HG03460 (cell line): ENCODE measurements around the gene FSIP2.

Source experiments
- ATAC-seq: cut with Tn5 transposase; IDR thresholded peaks from one replicate; pipeline ENCODE4 v1.9.1; 2021; ENCODE audit not compliant: unreplicated experiment

Gene FSIP2

GRCh38 chr2:185738679-185739472 is at the start of gene FSIP2:
TSS of gene FSIP2 (plus strand) at chr2:185738804. CDS start at chr2:185738895, 91 bp downstream.
- ATAC-seq: peak; percentile 97

GRCh38 chr2:185689906-185690539 is 48.6 kb upstream of the FSIP2 start:
- ATAC-seq: no peak

GRCh38 chr2:185695711-185696235 is 42.8 kb upstream of the FSIP2 start:
- no peak for ATAC-seq

- no peak for ATAC-seq
These were observed 37.7 kb upstream of the FSIP2 start for GRCh38 chr2:185700883-185701282.

- no peak for ATAC-seq
These were observed 3.9 kb upstream of the FSIP2 start for GRCh38 chr2:185734658-185735057.

- no peak for ATAC-seq
These were observed 2.4 kb upstream of the FSIP2 start for GRCh38 chr2:185736210-185736609.

GRCh38 chr2:185745864-185746859 is 7.6 kb downstream of the FSIP2 start:
- ATAC-seq: no peak

GRCh38 chr2:185757356-185757755 is 18.8 kb downstream of the FSIP2 start:
- ATAC-seq: no peak

- no peak for ATAC-seq
These were observed 32.8 kb downstream of the FSIP2 start for GRCh38 chr2:185771396-185771795.

- no peak for ATAC-seq
These were observed 42.3 kb downstream of the FSIP2 start for GRCh38 chr2:185780890-185781289.

GRCh38 chr2:185782223-185782769 is 43.7 kb downstream of the FSIP2 start:
- ATAC-seq: no peak

- no peak for ATAC-seq
These were observed 46.6 kb downstream of the FSIP2 start for GRCh38 chr2:185785156-185785555.

GRCh38 chr2:185785851-185786473 is 47.4 kb downstream of the FSIP2 start:
- ATAC-seq: peak; percentile 62

- no peak for ATAC-seq
These were observed 48.9 kb downstream of the FSIP2 start for GRCh38 chr2:185787227-185788145.

GRCh38 chr2:185790361-185790760 is 51.8 kb downstream of the FSIP2 start:
- ATAC-seq: no peak

- no peak for ATAC-seq
These were observed 55.1 kb downstream of the FSIP2 start for GRCh38 chr2:185793532-185794345.

GRCh38 chr2:185796758-185797157 is 58.2 kb downstream of the FSIP2 start:
- ATAC-seq: no peak

- ATAC-seq: no peak
These were observed 64.3 kb downstream of the FSIP2 start for GRCh38 chr2:185802926-185803325.
